HepG2 (cell line): ENCODE data around the gene BCAN.

Experiments used
- ADNP ChIP-seq: sonication (generic); formaldehyde crosslinking; IDR thresholded peaks from 2 replicates; pipeline ENCODE4 v1.4.0; 2020; ENCODE audit warnings: missing genetic modification reagents
- CC2D1A ChIP-seq: sonication (generic); formaldehyde crosslinking; IDR thresholded peaks from 2 replicates; pipeline ENCODE4 v1.8.1; 2023; ENCODE audit warnings: mild to moderate bottlenecking, missing genetic modification reagents
- CEBPB ChIP-seq: IDR thresholded peaks from 2 replicates; pipeline ENCODE4 v1.6.1; 2011; ENCODE audit warnings: low read depth, low read length, improper control_type of control experiment, borderline replicate concordance
- FOXK2 ChIP-seq: fragments of 450-650 bp; IDR thresholded peaks from 2 replicates; pipeline ENCODE4 v1.6.1; 2016
- ZNF143 ChIP-seq: sonication (generic); formaldehyde crosslinking; IDR thresholded peaks from 2 replicates; pipeline ENCODE4 v1.4.0; 2020; ENCODE audit warnings: missing genetic modification reagents
- ZNF501 ChIP-seq: sonication (generic); formaldehyde crosslinking; IDR thresholded peaks from 2 replicates; pipeline ENCODE4 v1.5.1; 2020; ENCODE audit warnings: mild to moderate bottlenecking, moderate library complexity, missing genetic modification reagents
- ZNF546 ChIP-seq: sonication (generic); formaldehyde crosslinking; conservative IDR thresholded peaks from 2 replicates; pipeline ENCODE4 v1.8.1; 2023; ENCODE audit warnings: mild to moderate bottlenecking, missing genetic modification reagents
- ZNF660 ChIP-seq: sonication (generic); formaldehyde crosslinking; IDR thresholded peaks from 2 replicates; pipeline ENCODE4 v1.5.1; 2020; ENCODE audit warnings: mild to moderate bottlenecking, low read depth, missing genetic modification reagents, borderline replicate concordance
- TF ChIP-seq, protein P1 (sequence below): sonication (generic); formaldehyde crosslinking; IDR thresholded peaks from 2 replicates; pipeline ENCODE4 v1.5.0; 2020; ENCODE audit warnings: mild to moderate bottlenecking, missing genetic modification reagents, moderate library complexity

GRCh38 chr1:156623946-156624813 is 17.7 kb upstream of the BCAN start:
- TF ChIP-seq, protein P1, sequence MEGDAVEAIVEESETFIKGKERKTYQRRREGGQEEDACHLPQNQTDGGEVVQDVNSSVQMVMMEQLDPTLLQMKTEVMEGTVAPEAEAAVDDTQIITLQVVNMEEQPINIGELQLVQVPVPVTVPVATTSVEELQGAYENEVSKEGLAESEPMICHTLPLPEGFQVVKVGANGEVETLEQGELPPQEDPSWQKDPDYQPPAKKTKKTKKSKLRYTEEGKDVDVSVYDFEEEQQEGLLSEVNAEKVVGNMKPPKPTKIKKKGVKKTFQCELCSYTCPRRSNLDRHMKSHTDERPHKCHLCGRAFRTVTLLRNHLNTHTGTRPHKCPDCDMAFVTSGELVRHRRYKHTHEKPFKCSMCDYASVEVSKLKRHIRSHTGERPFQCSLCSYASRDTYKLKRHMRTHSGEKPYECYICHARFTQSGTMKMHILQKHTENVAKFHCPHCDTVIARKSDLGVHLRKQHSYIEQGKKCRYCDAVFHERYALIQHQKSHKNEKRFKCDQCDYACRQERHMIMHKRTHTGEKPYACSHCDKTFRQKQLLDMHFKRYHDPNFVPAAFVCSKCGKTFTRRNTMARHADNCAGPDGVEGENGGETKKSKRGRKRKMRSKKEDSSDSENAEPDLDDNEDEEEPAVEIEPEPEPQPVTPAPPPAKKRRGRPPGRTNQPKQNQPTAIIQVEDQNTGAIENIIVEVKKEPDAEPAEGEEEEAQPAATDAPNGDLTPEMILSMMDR = peak; percentile 54; the same call in 1 of the 2 replicates
- no peak for TF ChIP-seq FOXK2
- no peak for TF ChIP-seq CEBPB
- no peak for TF ChIP-seq ZNF546
- peak; percentile 27; the same call in 1 of the 2 replicates for TF ChIP-seq ZNF501 (CRISPR knock-in tag)
- TF ChIP-seq CC2D1A (CRISPR knock-in tag) = no peak
- no peak for TF ChIP-seq ADNP (CRISPR knock-in tag)
- TF ChIP-seq ZNF143 (CRISPR knock-in tag) = no peak
- no peak for TF ChIP-seq ZNF660 (CRISPR knock-in tag)
